GM18868 (cell line): ENCODE measurements around the gene TAAR2.
"Not testable (repeated sequence)": the region's sequence is repeated elsewhere in the genome, so short reads cannot be mapped to it uniquely, and the experiment has no call there.

Source experiments
- ATAC-seq: cut with Tn5 transposase; IDR thresholded peaks from one replicate; pipeline ENCODE4 v1.9.1; 2021; ENCODE audit warnings: mild to moderate bottlenecking, moderate library complexity; ENCODE audit not compliant: unreplicated experiment

TAAR2 gene, protein sequence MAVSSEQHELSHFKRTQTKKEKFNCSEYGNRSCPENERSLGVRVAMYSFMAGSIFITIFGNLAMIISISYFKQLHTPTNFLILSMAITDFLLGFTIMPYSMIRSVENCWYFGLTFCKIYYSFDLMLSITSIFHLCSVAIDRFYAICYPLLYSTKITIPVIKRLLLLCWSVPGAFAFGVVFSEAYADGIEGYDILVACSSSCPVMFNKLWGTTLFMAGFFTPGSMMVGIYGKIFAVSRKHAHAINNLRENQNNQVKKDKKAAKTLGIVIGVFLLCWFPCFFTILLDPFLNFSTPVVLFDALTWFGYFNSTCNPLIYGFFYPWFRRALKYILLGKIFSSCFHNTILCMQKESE

DNA sequence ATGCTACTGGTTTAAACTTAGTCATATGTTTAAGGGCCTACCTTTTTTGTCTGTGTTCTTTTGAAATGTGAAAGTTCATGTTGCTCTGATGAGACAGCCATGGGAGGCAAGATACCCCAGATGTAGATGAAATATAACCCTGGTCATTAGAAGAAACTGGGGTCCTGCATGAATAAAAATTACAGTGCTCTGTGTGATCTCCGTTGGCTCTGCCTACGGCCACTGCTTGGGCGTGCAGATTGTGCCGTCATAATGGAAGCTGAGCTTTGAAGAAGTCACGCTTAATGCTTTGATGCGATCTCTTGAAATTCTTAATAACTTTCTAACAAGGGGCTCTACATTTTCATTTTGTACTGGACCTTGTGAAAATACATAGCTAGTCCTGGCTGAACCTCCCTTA is at the start of gene TAAR2:
TSS of gene TAAR2 (minus strand) at position 101 of the 400 bp plus-strand sequence. CDS start at position 101, 0 bp downstream.
- no peak for ATAC-seq

DNA sequence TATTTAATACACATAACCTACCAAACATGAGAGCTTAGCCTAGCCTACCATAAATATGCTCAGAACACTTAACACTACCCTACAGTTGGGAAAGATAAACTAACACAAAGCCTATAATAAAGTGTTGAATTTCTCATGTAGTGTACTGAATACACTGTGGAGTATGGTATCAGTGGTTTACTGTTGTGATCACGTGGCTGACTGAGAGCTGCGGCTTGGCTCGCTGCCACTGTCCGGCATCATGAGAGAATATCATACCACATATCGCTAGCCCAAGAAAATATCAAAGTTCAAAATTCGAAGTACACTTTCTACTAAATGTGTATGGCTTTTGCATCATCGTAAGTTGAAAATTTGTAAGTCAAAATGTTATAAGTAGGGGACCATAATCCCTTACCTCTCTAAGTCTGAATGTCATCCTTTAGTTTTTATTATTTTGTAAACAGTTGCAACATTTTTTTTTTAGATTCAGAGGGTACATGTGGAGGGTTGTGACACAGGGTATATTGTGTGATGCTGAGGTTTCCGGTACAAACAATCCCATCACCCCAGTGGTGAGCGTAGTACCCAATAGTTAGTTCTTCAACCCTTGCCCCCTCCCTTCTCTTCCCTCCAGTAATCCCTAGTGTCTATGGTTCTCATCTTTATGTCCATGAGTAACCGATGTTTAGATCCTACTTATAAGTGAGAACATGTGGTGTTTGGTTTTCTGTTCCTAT is 49.5 kb upstream of the TAAR2 start:
- no peak for ATAC-seq

GRCh38 chr6:132671295-132671694 is 47.2 kb upstream of the TAAR2 start:
- no peak for ATAC-seq

GRCh38 chr6:132669690-132670291 is 45.7 kb upstream of the TAAR2 start:
- ATAC-seq, result no peak

DNA sequence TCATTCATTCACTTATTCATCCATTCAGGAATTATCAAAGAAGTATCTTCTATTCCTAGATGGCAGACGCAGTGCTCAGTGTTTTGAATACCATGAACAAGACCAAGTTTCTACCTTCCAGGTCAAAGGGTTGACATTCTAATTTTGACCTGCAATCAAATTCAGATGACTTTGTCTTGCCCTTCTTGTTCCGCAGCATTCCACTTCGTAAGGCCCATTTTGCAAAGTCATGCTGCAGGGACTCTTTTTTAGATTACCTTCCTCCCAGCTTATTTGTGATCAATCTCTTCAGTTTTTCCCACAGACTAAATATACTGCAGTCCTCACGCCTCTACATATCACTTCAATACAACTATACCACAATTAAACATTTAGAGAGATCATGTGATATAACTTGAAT is 42.0 kb upstream of the TAAR2 start:
- no peak for ATAC-seq

DNA sequence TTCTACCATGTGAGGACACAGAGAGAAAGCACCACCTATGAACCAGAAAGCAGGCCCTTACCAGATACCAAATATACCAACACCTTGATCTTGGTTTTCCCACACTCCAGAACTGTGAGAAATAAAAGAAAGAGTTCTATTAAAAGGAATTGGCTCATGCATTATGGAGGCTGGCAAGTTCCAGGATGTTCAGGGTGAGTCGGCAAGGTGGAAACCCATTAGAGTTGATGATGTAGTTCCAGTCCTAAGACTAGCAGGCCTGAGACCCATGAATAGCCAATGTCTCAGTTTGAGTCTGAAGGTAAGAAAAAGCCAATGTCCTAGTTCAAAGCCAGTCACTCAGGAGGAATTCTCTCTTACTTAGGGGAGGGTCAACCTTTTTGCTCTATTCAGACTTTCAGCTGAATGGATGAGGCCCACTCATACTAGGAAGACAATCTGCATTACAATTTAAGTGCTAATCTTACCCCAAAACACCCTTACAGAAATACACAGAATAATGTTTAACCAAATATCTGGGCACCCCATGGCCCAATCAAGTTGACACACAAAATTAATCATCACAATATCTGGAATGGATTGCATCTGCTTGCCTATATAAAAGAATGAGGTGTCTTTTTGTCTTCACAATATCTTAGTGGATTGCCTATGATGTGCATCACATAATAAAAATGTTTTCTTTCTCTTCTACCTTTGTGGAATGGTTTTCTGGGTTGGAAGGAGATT is 40.4 kb upstream of the TAAR2 start:
- no peak for ATAC-seq

DNA sequence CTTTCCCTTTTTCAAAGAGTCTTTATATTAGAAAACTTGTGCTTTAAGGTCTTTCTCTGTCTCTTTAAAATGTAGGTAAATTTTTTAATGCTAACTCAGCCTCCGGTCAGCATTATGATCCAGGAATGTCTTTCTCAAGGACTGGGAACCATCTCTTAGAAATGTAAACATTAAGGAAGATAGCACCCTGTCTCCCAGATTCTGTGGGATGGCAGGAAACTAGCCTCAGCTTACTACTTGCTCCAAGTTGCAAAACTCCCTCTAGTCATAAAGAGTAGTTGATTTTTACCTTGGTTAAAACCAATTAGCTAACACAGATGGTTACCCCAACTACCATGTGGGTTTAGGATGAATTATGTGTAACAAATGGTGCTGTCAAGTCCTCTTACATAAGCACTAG is 39.6 kb upstream of the TAAR2 start:
- no peak for ATAC-seq

DNA sequence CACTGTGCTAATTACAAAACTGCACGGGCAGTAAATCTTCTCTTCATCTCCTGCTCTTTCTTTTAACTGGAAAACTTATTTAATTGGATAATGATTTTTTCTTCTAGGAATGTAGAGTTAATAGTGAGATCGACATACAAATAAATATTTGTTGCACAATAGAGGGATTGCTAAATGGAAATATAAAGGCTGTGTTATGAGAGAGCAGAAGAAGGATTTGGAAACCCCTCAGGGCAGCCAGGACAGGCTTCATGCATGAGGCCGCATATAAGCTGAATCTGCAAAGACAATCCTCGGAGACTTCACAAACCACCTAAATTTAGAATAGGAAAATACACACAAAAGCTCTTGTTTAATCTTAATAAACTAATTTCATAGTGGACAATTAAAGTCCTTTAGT is 37.8 kb upstream of the TAAR2 start:
- ATAC-seq, result no peak

DNA sequence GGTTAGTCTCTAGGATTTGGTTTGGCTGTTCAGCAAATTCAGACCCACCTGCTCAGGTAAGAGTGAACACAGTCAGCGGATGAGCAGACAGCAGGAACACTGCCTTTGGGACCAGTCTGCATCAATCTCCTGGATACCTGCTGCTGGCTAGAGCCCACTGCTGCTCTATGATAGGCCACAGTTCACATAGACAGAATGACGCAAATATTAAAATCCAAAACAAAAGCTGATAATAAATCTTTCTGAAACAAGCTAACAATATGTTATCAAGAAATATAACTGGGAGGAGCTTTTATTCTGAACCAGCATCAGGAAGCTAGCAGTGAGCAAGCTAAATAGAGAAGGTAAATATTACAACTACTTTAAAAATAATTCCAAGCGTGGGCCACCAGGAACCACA is 35.0 kb upstream of the TAAR2 start, which contains the start of gene TAAR1:
TSS of gene TAAR1 (minus strand) at position 101 of the 400 bp plus-strand sequence. CDS start 13,179 bp downstream, outside the sequence.
- ATAC-seq, result no peak

DNA sequence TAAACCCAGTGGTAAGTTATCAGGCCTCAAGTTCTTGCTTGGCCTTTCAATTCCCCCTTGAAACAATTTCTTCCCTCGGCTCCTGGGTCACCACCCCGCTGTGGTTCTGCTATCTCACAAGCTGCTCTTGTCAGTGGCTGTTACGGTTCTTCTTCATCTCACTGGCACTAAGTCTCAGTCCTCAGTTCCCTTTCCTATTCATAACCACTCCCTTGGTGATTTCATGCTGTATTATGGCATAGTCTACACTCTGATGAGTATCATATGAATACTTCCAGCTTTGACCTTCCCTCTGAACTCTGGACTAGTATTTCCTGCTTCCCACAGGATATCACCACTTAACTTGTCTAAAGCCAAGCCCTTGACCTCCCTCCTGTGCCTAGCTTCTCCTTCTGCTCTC is 27.0 kb upstream of the TAAR2 start:
- peak; percentile 78 for ATAC-seq

DNA sequence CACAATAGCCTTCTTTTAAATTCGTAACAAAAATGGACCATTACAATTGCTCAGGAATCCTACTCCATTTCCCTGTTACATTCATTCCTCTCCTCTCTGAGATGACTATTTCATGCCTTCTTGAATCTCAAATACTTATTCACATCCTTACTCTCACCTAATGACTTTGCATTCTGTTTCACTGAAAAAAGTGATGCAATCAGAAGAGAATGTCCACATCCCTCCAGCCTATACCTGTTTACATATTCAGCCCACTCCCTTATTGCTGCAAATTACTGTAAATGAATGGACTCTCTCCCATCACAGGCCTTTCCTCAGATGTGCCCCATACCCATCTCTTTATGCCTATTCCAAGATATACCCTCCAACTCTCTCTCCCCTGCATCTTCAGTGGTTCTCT is 26.4 kb upstream of the TAAR2 start:
- no peak for ATAC-seq

DNA sequence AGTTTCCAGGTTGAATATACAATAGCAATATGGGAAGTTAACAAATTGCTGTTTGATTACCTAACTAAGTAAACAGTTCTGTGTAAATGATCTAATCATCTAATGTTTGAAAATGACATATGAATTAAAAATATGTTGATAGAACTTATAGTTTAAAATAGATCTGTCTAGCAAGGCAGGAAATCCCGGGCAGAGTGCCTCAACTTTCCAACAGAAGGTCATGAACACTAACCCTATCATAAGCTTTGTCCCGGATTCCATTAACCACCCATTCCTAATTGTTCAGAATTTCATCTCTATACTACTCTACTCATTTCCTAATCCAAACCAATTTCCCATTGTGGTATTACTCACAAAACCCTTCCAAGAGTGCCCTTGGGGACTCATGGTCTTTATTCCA is 24.8 kb upstream of the TAAR2 start:
- ATAC-seq, result no peak

- ATAC-seq, result peak; percentile 83
Measured at GRCh38 chr6:132648356-132648755, 24.3 kb upstream of the TAAR2 start.

GRCh38 chr6:132643547-132643946 is 19.5 kb upstream of the TAAR2 start:
- ATAC-seq, result peak; percentile 53

- not testable (repeated sequence) for ATAC-seq
Measured at GRCh38 chr6:132637135-132637534, 13.1 kb upstream of the TAAR2 start.

DNA sequence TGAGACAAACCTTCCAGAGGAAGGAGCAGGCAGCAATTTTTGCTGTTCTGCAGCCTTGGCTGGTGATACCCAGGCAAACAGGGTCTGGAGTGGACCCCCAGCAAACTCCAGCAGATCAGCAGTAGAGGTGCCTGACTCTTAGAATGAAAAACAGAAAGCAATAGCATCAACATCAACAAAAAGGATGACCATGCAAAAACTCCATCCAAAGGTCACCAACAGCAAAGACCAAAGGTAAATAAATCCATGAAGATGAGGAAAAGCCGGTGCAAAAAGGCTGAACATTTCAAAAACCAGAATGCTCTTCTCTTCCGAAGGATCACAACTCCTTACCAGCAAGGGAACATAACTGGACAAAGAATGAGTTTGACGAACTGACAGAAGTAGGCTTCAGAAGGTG is 11.8 kb upstream of the TAAR2 start:
- not testable (repeated sequence) for ATAC-seq

DNA sequence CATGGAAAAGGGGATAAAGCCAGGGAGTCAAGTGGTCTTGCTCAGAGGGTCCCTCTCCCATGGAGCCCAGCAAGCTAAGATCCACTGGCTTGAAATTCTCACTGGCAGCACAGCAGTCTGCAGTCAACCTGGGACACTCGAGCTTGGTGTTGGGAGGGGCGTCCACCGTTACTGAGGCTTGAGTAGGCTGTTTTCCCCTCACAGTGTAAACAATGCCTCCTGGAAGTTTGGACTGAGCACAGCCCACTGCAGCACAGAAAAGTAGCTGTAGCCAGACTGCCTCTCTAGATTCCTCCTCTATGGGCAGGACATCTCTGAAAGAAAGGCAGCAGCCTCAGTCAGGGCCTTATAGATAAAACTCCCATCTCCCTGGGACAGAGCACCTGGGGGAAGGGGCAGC is 11.2 kb upstream of the TAAR2 start:
- not testable (repeated sequence) for ATAC-seq

- no peak for ATAC-seq
Measured at GRCh38 chr6:132634796-132635195, 10.7 kb upstream of the TAAR2 start.

GRCh38 chr6:132633362-132633761 is 9.3 kb upstream of the TAAR2 start:
- ATAC-seq, result no peak

DNA sequence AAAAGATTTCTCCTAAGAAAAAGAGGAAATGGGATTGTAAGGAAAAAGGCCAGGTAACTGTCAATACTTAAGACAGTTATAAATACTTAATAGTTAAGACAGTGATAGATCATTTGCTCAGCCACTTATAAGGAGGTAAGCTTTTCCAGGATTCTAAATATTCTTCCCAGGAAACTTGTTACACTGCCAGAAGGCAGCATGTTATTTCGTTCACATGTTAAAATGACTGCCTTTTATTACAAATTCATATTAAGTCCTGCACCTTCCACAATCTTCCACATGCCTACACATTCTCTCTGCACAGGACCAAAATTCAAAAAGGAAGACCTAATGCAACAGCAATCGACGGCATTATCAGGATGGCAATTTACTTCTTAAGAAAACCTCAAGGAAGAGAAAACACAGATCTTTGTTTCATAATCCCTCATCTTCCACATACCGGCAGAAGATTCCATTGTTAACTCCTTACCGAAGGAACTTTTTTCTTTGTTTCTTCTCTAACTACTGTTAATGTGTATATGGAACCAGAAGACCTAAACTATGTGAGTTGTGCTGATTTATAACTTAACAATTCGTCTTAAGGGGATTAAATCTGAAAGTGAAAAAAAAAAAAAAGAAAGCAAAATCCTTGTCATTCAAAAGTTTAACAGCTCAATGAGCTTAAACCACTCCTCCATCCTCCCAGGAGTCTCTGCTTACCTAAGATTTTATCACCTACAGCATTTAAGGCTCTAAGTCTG is 799 bp downstream of the TAAR2 start:
- no peak for ATAC-seq
